GM15510 (cell line): ENCODE measurements around the gene JUNB.

Experiments used
- POLR2A ChIP-seq: IDR thresholded peaks from 3 replicates; pipeline ENCODE4 v1.6.1; 2011; ENCODE audit warnings: borderline replicate concordance; ENCODE audit not compliant: insufficient read length; ENCODE audit errors: extremely low read depth

The JUNB gene

GRCh38 chr19:12791345-12792050 is at the start of gene JUNB:
TSS of gene JUNB (plus strand) at chr19:12791486. CDS start at chr19:12791772, 286 bp downstream.
- TF ChIP-seq POLR2A: peak; percentile 100

- no peak for TF ChIP-seq POLR2A
These were observed 46.0 kb upstream of the JUNB start for GRCh38 chr19:12745166-12745897.

- no peak for TF ChIP-seq POLR2A
These were observed 42.8 kb upstream of the JUNB start for GRCh38 chr19:12748489-12748888.

GRCh38 chr19:12749938-12750521 is 41.3 kb upstream of the JUNB start:
- no peak for TF ChIP-seq POLR2A

- no peak for TF ChIP-seq POLR2A
These were observed 40.4 kb upstream of the JUNB start for GRCh38 chr19:12750851-12751250.

GRCh38 chr19:12751635-12752034 is 39.7 kb upstream of the JUNB start, which contains the start of gene BEST2:
TSS of gene BEST2 (plus strand) at chr19:12751791. CDS start at chr19:12752593, 802 bp downstream.
- TF ChIP-seq POLR2A: no peak

- no peak for TF ChIP-seq POLR2A
These were observed 39.1 kb upstream of the JUNB start for GRCh38 chr19:12752056-12752781.

- no peak for TF ChIP-seq POLR2A
These were observed 36.7 kb upstream of the JUNB start for GRCh38 chr19:12754465-12755196.

GRCh38 chr19:12756150-12756883 is 35.0 kb upstream of the JUNB start:
- no peak for TF ChIP-seq POLR2A

- TF ChIP-seq POLR2A: no peak
These were observed 33.6 kb upstream of the JUNB start for GRCh38 chr19:12757544-12758274.

GRCh38 chr19:12759686-12760085 is 31.6 kb upstream of the JUNB start:
- no peak for TF ChIP-seq POLR2A

- no peak for TF ChIP-seq POLR2A
These were observed 28.2 kb upstream of the JUNB start for GRCh38 chr19:12763100-12763499.

- no peak for TF ChIP-seq POLR2A
These were observed 26.6 kb upstream of the JUNB start for GRCh38 chr19:12764698-12765097.
